Psoas muscle (tissue), 8 donors: ENCODE data around the gene RFX8. TPM values are rescaled to one million over a fixed set of nuclear protein-coding genes. Genes with fewer than 3 reads are reported as not detected.

ENCODE experiments used
- ATAC-seq, 4 donors: fragments of 200-7000 bp; cut with Tn5 transposase; one replicate each; pipeline ENCODE4 v1.9.1; 2020; ENCODE audit warnings: moderate library complexity in 3 of 4, mild to moderate bottlenecking in 2 of 4
- DNase-seq, 2 donors: peaks; one replicate each; pipeline ENCODE4 v3.0.0-alpha.2; 2020
- H3K27ac ChIP-seq: fragments of 200-600 bp; one replicate; pipeline ENCODE4 v1.8.0; 2022
- H3K27me3 ChIP-seq, 3 donors: fragments of 200-600 bp in 1 of 3; one replicate each; pipeline versions ENCODE4 v1.6.1 to v1.8.0; 2013 to 2022; ENCODE audit warnings: low read length in 2 of 3, mild to moderate bottlenecking in 2 of 3, moderate library complexity in 1 of 3; ENCODE audit not compliant: insufficient read depth in 3 of 3
- H3K36me3 ChIP-seq, 2 donors: fragments of 200-600 bp in 1 of 2; one replicate each; pipeline versions ENCODE4 v1.6.1 to v1.8.0; 2013 to 2022; ENCODE audit warnings: low read depth in 1 of 2, mild to moderate bottlenecking in 1 of 2, moderate library complexity in 1 of 2; ENCODE audit not compliant: insufficient read depth in 1 of 2
- H3K4me1 ChIP-seq: fragments of 200-600 bp; one replicate; pipeline ENCODE4 v1.8.0; 2022
- H3K4me3 ChIP-seq: fragments of 200-600 bp; one replicate; pipeline ENCODE4 v1.8.0; 2022; ENCODE audit warnings: mild to moderate bottlenecking
- H3K9me3 ChIP-seq: fragments of 200-600 bp; one replicate; pipeline ENCODE4 v1.8.0; 2022
- CTCF ChIP-seq: fragments of 200-600 bp; IDR thresholded peaks from one replicate; pipeline ENCODE4 v1.8.0; 2022; ENCODE audit warnings: antibody characterized with exemption
- WGBS, 3 donors: extraction: QIAGEN DNeasy Blood & Tissue Kit; methylation state at CpG; one replicate each; pipeline versions ENCODE4 v1.1.6 to v1.1.7; 2013; 5-methylcytosine and 5-hydroxymethylcytosine counted together
- intact Hi-C, 2 donors: fragments of 100-400 bp; cut with DNase I; formaldehyde crosslinking; loops; one replicate each; pipeline versions ENCODE4 v1.11.0 to v1.14.2; 2022
- polyA plus RNA-seq, 3 donors: library from polyadenylated mRNA; stranded (reverse); fragments of 200-250 nt; gene quantifications; one replicate each; pipeline ENCODE4 v1.2.3, GENCODE V29; 2013
- total RNA-seq, 4 donors: library from RNA; stranded (reverse); fragmentation: NEBNext Ultra II Directional in 2 of 4; extraction: Animal tissue kit (Norgen Biotek cat#: 25700) in 2 of 4; gene quantifications; one replicate each; pipeline versions ENCODE4 v1.2.1 to v1.2.4, GENCODE V29; 2021 to 2023
- donor health status: healthy with polysubstance abuse.
- donor health status: DM: no; HTN: no; CAD: no; lungs with moderate emphysema.
- donor health status: Bipolar disorder and iron deficiency.
- donor health status: healthy.
- donor health status: DM: yes; HTN: yes; CAD: no.
- donor health status: DM: no; HTN: no; CAD: no.
- donor health status: DM: no; HTN: no; CAD: no.
- donor health status: DM: yes; HTN: yes; CAD: no.

Gene RFX8
- total and polyA plus RNA-seq, 7 donors: 0.03 to 0.29 (median 0.12) TPM; not detected in 4

- Histone ChIP-seq H3K27ac (no peak overlapping the region), H3K4me3 (no peak overlapping the region), H3K36me3 (no peaks in the 10 kb centered on the region), H3K27me3 (peaks cover 0 to 25% (median 8%) of the 10 kb centered on the region in 3 donors), H3K4me1 (no peaks in the 10 kb centered on the region), H3K9me3 (no peaks in the 10 kb centered on the region)
- WGBS, 3 donors: 83 to 86% (median 84%) methylated on average over 2 of the region's 2 CpGs
- DNase-seq: no peak
- no peak for TF ChIP-seq CTCF
- no peak for ATAC-seq
- intact Hi-C loops: loop anchor here in 1 of 2 donors (10.0 kb wide), 1 partner anchor 1444 kb away; no protein-coding TSS in a partner anchor
Measured at GRCh38 chr2:101379091-101379490, 95.8 kb downstream of the RFX8 start.

- intact Hi-C loops: loop anchor here in 1 of 2 donors (10.0 kb wide), 1 partner anchor 1441 kb away; no protein-coding TSS in a partner anchor
- Histone ChIP-seq H3K4me3 (no peak overlapping the region), H3K4me1 (no peaks in the 10 kb centered on the region), H3K27me3 (peaks cover 0 to 2% (median 0%) of the 10 kb centered on the region in 3 donors), H3K9me3 (no peaks in the 10 kb centered on the region), H3K36me3 (no peaks in the 10 kb centered on the region), H3K27ac (no peak overlapping the region)
- DNase-seq (no peak), ATAC-seq (no peak)
- no peak for TF ChIP-seq CTCF
- WGBS, 3 donors: 69 to 75% (median 72%) methylated on average over 9 of the region's 9 CpGs
Measured at GRCh38 chr2:101375653-101376052, 99.3 kb downstream of the RFX8 start.

- ATAC-seq (no peak), DNase-seq (no peak)
- intact Hi-C loops: loop anchor here in 1 of 2 donors (10.0 kb wide), 1 partner anchor 1440 kb away; no protein-coding TSS in a partner anchor
- H3K27me3 ChIP-seq: peaks cover 0 to 2% (median 0%) of the 10 kb centered on the region in 3 donors
- no peaks in the 10 kb centered on the region for H3K4me1 ChIP-seq
- no peak overlapping the region for H3K27ac ChIP-seq
- no peak overlapping the region for H3K4me3 ChIP-seq
- WGBS, 3 donors: 83 to 89% (median 87%) methylated on average over 7 of the region's 7 CpGs
- no peaks in the 10 kb centered on the region for H3K9me3 ChIP-seq
- TF ChIP-seq CTCF: no peak
- no peaks in the 10 kb centered on the region for H3K36me3 ChIP-seq
Measured at GRCh38 chr2:101374821-101375561, 99.9 kb downstream of the RFX8 start.

GRCh38 chr2:101372792-101373191 is 102.1 kb downstream of the RFX8 start:
- DNase-seq (no peak), ATAC-seq (no peak)
- no peaks in the 10 kb centered on the region for H3K9me3 ChIP-seq
- intact Hi-C loops: loop anchor here in 1 of 2 donors (10.0 kb wide), 1 partner anchor 1438 kb away; no protein-coding TSS in a partner anchor
- H3K27me3 ChIP-seq: peaks cover 0 to 2% (median 0%) of the 10 kb centered on the region in 3 donors
- H3K4me1 ChIP-seq: no peaks in the 10 kb centered on the region
- no peak overlapping the region for H3K4me3 ChIP-seq
- H3K27ac ChIP-seq: no peak overlapping the region
- WGBS, 3 donors: 62 to 87% (median 73%) methylated on average over 1 of the region's 1 CpG
- H3K36me3 ChIP-seq: no peaks in the 10 kb centered on the region
- no peak for TF ChIP-seq CTCF
